ENCODE results near the gene NTN3. TPM values are rescaled to one million over a fixed set of nuclear protein-coding genes. Genes with fewer than 3 reads are reported as not detected.
"Not testable (repeated sequence)": the region's sequence is repeated elsewhere in the genome, so short reads cannot be mapped to it uniquely, and the experiment has no call there.

The NTN3 gene
- total and polyA plus RNA-seq, 2 experiments from 2014 or later = 1.6 to 20.5 TPM

GRCh38 chr16:2475413-2476344 lies 4.6 kb downstream of the NTN3 start:
- H3K27me3 ChIP-seq = peaks cover 15% of the 10 kb centered on the region

GRCh38 chr16:2476345-2476720 lies 5.2 kb downstream of the NTN3 start:
- H3K27ac ChIP-seq = no peak overlapping the region
- no peak for DNase-seq (ENCODE audit: low read depth in 1 of 2, low spot score in 1 of 2)
- H3K4me1 ChIP-seq (ENCODE audit: low read depth) = peaks cover 14% of the 10 kb centered on the region
- H3K36me3 ChIP-seq = no peaks in the 10 kb centered on the region
- H3K27me3 ChIP-seq = peaks cover 15% of the 10 kb centered on the region
- no peak overlapping the region for H3K4me3 ChIP-seq
- no peak for TF ChIP-seq CTCF (IDR thresholded peaks at IDR 0.05; ENCODE audit: low read depth, low read length)
- H3K9me3 ChIP-seq (ENCODE audit: low read depth) = no peaks in the 10 kb centered on the region

More at GRCh38 chr16:2475413-2476344, 4.6 kb downstream of the NTN3 start:
- DNase-seq (ENCODE audit: low read depth in 1 of 2, low spot score in 1 of 2) = peak in 1 of 2 donors; percentile 34
- H3K36me3 ChIP-seq = no peaks in the 10 kb centered on the region
- no peaks in the 10 kb centered on the region for H3K9me3 ChIP-seq (ENCODE audit: low read depth)
- H3K4me3 ChIP-seq = peak overlapping the region; percentile 99
- no peak overlapping the region for H3K27ac ChIP-seq
- H3K4me1 ChIP-seq (ENCODE audit: low read depth) = peaks cover 18% of the 10 kb centered on the region
- TF ChIP-seq CTCF (IDR thresholded peaks at IDR 0.05; ENCODE audit: low read depth, low read length) = no peak

- H3K27me3 ChIP-seq = peaks cover 15% of the 10 kb centered on the region
- TF ChIP-seq CTCF (IDR thresholded peaks at IDR 0.05; ENCODE audit: low read depth, low read length) = no peak
Measured at GRCh38 chr16:2476741-2477140, 5.6 kb downstream of the NTN3 start.

GRCh38 chr16:2477327-2477726 lies 6.2 kb downstream of the NTN3 start:
- H3K36me3 ChIP-seq = no peaks in the 10 kb centered on the region
- no peaks in the 10 kb centered on the region for H3K9me3 ChIP-seq (ENCODE audit: low read depth)
- TF ChIP-seq CTCF (IDR thresholded peaks at IDR 0.05; ENCODE audit: low read depth, low read length) = no peak
- no peak overlapping the region for H3K4me3 ChIP-seq
- peaks cover 15% of the 10 kb centered on the region for H3K27me3 ChIP-seq
- no peak for DNase-seq (ENCODE audit: low read depth in 1 of 2, low spot score in 1 of 2)
- H3K4me1 ChIP-seq (ENCODE audit: low read depth) = peaks cover 7% of the 10 kb centered on the region
- H3K27ac ChIP-seq = no peak overlapping the region

More at GRCh38 chr16:2476741-2477140, 5.6 kb downstream of the NTN3 start:
- Histone ChIP-seq H3K36me3 (no peaks in the 10 kb centered on the region), H3K4me1 (ENCODE audit: low read depth) (peaks cover 11% of the 10 kb centered on the region), H3K4me3 (no peak overlapping the region), H3K9me3 (ENCODE audit: low read depth) (no peaks in the 10 kb centered on the region), H3K27ac (no peak overlapping the region)
- DNase-seq (ENCODE audit: low read depth in 1 of 2, low spot score in 1 of 2) = no peak

GRCh38 chr16:2478279-2478678 lies 7.2 kb downstream of the NTN3 start:
- TF ChIP-seq CTCF (IDR thresholded peaks at IDR 0.05; ENCODE audit: low read depth, low read length) = no peak
- no peak for DNase-seq (ENCODE audit: low read depth in 1 of 2, low spot score in 1 of 2)
- Histone ChIP-seq H3K9me3 (ENCODE audit: low read depth) (no peaks in the 10 kb centered on the region), H3K4me1 (ENCODE audit: low read depth) (peaks cover 7% of the 10 kb centered on the region), H3K36me3 (no peaks in the 10 kb centered on the region), H3K4me3 (no peak overlapping the region), H3K27ac (no peak overlapping the region), H3K27me3 (peaks cover 15% of the 10 kb centered on the region)

- H3K4me1 ChIP-seq (ENCODE audit: low read depth); H3K27ac ChIP-seq; H3K36me3 ChIP-seq; H3K9me3 ChIP-seq (ENCODE audit: low read depth); DNase-seq (ENCODE audit: low read depth in 1 of 2, low spot score in 1 of 2); H3K4me3 ChIP-seq: not testable (repeated sequence)
- peaks cover 15% of the 10 kb centered on the region for H3K27me3 ChIP-seq
Measured at GRCh38 chr16:2479996-2480395, 8.9 kb downstream of the NTN3 start.
